ENCODE results near the gene PDSS2. TPM values are rescaled to one million over a fixed set of nuclear protein-coding genes. Genes with fewer than 3 reads are reported as not detected.

PDSS2 gene
- total RNA-seq, 1 donor from 2014 or later, result 12.4 TPM

- no peaks in the 10 kb centered on the region for H3K4me1 Mint-ChIP-seq (ENCODE audit: unreplicated experiment)
- H3K9me3 Mint-ChIP-seq (ENCODE audit: unreplicated experiment), result no peaks in the 10 kb centered on the region
- no peak for DNase-seq (ENCODE audit: extremely low spot score, unreplicated experiment)
- H3K27me3 Mint-ChIP-seq (ENCODE audit: unreplicated experiment), result no peaks in the 10 kb centered on the region
- no peak overlapping the region for H3K27ac Mint-ChIP-seq (ENCODE audit: unreplicated experiment)
- no peak overlapping the region for H3K4me3 Mint-ChIP-seq (ENCODE audit: unreplicated experiment)
- no peaks in the 10 kb centered on the region for H3K36me3 Mint-ChIP-seq (ENCODE audit: unreplicated experiment)
- TF ChIP-seq, protein P1, sequence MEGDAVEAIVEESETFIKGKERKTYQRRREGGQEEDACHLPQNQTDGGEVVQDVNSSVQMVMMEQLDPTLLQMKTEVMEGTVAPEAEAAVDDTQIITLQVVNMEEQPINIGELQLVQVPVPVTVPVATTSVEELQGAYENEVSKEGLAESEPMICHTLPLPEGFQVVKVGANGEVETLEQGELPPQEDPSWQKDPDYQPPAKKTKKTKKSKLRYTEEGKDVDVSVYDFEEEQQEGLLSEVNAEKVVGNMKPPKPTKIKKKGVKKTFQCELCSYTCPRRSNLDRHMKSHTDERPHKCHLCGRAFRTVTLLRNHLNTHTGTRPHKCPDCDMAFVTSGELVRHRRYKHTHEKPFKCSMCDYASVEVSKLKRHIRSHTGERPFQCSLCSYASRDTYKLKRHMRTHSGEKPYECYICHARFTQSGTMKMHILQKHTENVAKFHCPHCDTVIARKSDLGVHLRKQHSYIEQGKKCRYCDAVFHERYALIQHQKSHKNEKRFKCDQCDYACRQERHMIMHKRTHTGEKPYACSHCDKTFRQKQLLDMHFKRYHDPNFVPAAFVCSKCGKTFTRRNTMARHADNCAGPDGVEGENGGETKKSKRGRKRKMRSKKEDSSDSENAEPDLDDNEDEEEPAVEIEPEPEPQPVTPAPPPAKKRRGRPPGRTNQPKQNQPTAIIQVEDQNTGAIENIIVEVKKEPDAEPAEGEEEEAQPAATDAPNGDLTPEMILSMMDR (IDR thresholded peaks at IDR 0.05), result no peak
Measured at GRCh38 chr6:107218142-107218541, 241.2 kb downstream of the PDSS2 start.

GRCh38 chr6:107217248-107217647 lies 242.1 kb downstream of the PDSS2 start:
- H3K4me1 Mint-ChIP-seq (ENCODE audit: unreplicated experiment), result no peaks in the 10 kb centered on the region
- no peaks in the 10 kb centered on the region for H3K36me3 Mint-ChIP-seq (ENCODE audit: unreplicated experiment)
- no peak overlapping the region for H3K4me3 Mint-ChIP-seq (ENCODE audit: unreplicated experiment)
- no peak for DNase-seq (ENCODE audit: extremely low spot score, unreplicated experiment)
- H3K27me3 Mint-ChIP-seq (ENCODE audit: unreplicated experiment), result no peaks in the 10 kb centered on the region
- no peak overlapping the region for H3K27ac Mint-ChIP-seq (ENCODE audit: unreplicated experiment)
- H3K9me3 Mint-ChIP-seq (ENCODE audit: unreplicated experiment), result no peaks in the 10 kb centered on the region
- TF ChIP-seq, protein P1 (IDR thresholded peaks at IDR 0.05), result no peak

- Mint-ChIP-seq H3K27me3 (ENCODE audit: unreplicated experiment) (no peaks in the 10 kb centered on the region), H3K4me1 (ENCODE audit: unreplicated experiment) (no peaks in the 10 kb centered on the region), H3K36me3 (ENCODE audit: unreplicated experiment) (no peaks in the 10 kb centered on the region), H3K9me3 (ENCODE audit: unreplicated experiment) (no peaks in the 10 kb centered on the region), H3K27ac (ENCODE audit: unreplicated experiment) (no peak overlapping the region), H3K4me3 (ENCODE audit: unreplicated experiment) (no peak overlapping the region)
- no peak for DNase-seq (ENCODE audit: extremely low spot score, unreplicated experiment)
- TF ChIP-seq, protein P1 (IDR thresholded peaks at IDR 0.05), result no peak
Measured at GRCh38 chr6:107216197-107216933, 243.0 kb downstream of the PDSS2 start.

DNA sequence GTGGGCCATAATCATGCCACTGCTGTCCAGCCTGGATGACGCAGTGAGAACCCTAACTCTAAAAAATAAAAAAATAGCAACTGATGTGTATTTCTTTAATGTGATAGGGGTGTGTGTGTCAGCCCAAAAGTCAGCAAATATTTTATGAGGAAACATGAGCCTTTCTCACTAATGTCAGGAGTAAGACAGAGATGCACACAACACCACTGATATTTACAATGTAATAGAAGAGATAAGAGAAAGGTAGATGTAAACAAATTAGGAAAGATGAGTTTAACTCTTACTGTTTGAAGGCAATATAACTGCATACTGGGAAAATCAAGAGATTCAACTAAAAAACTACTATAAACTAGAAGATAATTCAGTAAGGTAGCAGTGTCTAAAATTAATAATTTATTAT lies 244.0 kb downstream of the PDSS2 start:
- DNase-seq (ENCODE audit: extremely low spot score, unreplicated experiment), result no peak
- Mint-ChIP-seq H3K27ac (ENCODE audit: unreplicated experiment) (no peak overlapping the region), H3K27me3 (ENCODE audit: unreplicated experiment) (no peaks in the 10 kb centered on the region), H3K4me1 (ENCODE audit: unreplicated experiment) (no peaks in the 10 kb centered on the region), H3K4me3 (ENCODE audit: unreplicated experiment) (no peak overlapping the region), H3K36me3 (ENCODE audit: unreplicated experiment) (no peaks in the 10 kb centered on the region), H3K9me3 (ENCODE audit: unreplicated experiment) (no peaks in the 10 kb centered on the region)
- TF ChIP-seq, protein P1 (IDR thresholded peaks at IDR 0.05), result no peak

DNA sequence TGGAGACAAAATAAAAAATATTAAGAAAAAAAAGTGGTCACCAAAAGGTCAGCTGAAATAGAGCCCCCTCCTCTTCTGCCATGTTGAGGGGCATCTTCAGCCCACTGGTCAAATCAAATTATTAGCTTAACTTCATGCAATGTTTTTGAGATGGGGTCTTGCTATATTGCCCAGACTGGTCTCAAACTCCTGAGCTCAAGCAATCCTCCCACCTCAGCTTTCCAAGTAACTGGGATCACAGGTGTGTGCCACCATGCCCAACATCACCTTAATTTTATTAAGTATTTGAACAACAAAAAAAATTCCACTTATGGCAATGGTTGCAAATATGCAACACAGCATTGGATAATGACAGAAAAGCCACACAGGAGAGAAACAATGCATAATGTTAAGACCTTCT lies 244.7 kb downstream of the PDSS2 start:
- H3K9me3 Mint-ChIP-seq (ENCODE audit: unreplicated experiment), result no peaks in the 10 kb centered on the region
- no peak for DNase-seq (ENCODE audit: extremely low spot score, unreplicated experiment)
- no peaks in the 10 kb centered on the region for H3K27me3 Mint-ChIP-seq (ENCODE audit: unreplicated experiment)
- H3K4me3 Mint-ChIP-seq (ENCODE audit: unreplicated experiment), result no peak overlapping the region
- H3K36me3 Mint-ChIP-seq (ENCODE audit: unreplicated experiment), result no peaks in the 10 kb centered on the region
- no peak overlapping the region for H3K27ac Mint-ChIP-seq (ENCODE audit: unreplicated experiment)
- no peaks in the 10 kb centered on the region for H3K4me1 Mint-ChIP-seq (ENCODE audit: unreplicated experiment)
- TF ChIP-seq, protein P1 (IDR thresholded peaks at IDR 0.05), result no peak

Data from osteocyte (in vitro differentiated cells).